Endothelial cell of umbilical vein (primary cell): ENCODE data around the gene NOTCH2.
"Not testable (repeated sequence)": the region's sequence is repeated elsewhere in the genome, so short reads cannot be mapped to it uniquely, and the experiment has no call there.

ENCODE experiments used
- CTCF ChIP-seq, 2 donors: IDR thresholded peaks; 1 replicate in 1 of 2; 2 replicates in 1 of 2; pipeline ENCODE4 v1.5.1; 2011; ENCODE audit warnings: low read length in 2 of 2, mild to moderate bottlenecking in 2 of 2, moderate library complexity in 2 of 2, control low read depth in 1 of 2, inconsistent platforms in 1 of 2, low read depth in 1 of 2; ENCODE audit not compliant: insufficient read depth in 1 of 2; ENCODE audit errors: extremely low read depth in 1 of 2
- EZH2 ChIP-seq: IDR thresholded peaks from 2 replicates; pipeline ENCODE4 v1.6.1; 2012; ENCODE audit warnings: borderline replicate concordance, low read depth, mild to moderate bottlenecking, moderate library complexity, low read length, inconsistent platforms; ENCODE audit not compliant: severe bottlenecking
- MAX ChIP-seq: IDR thresholded peaks from 2 replicates; pipeline ENCODE4 v1.6.1; 2011; ENCODE audit not compliant: insufficient read depth, insufficient read length
- POLR2AphosphoS5 ChIP-seq: IDR thresholded peaks from 2 replicates; pipeline ENCODE4 v1.6.1; 2012; ENCODE audit warnings: low read depth, mild to moderate bottlenecking, control low read depth, low read length, moderate library complexity; ENCODE audit not compliant: insufficient read depth

- TF ChIP-seq CTCF (IDR thresholded peaks at IDR 0.05; ENCODE audit: extremely low read depth in 1 of 2, insufficient read depth in 1 of 2, low read depth in 1 of 2, low read length in 2 of 2); POLR2AphosphoS5; EZH2; MAX: not testable (repeated sequence)
Measured at GRCh38 chr1:119975582-119976254, 93.7 kb downstream of the NOTCH2 start.
